Colonic mucosa (tissue), 4 donors: Measurements from ENCODE around the gene XRCC4. TPM values are rescaled to one million over a fixed set of nuclear protein-coding genes. Genes with fewer than 3 reads are reported as not detected.

Experiments used
- DNase-seq: peaks from one replicate; pipeline ENCODE4 v3.0.0-alpha.2; 2020
- H3K27ac ChIP-seq: fragments of 200-600 bp; one replicate; pipeline ENCODE4 v1.8.0; 2021
- H3K27me3 ChIP-seq: fragments of 200-600 bp; one replicate; pipeline ENCODE4 v1.8.0; 2021
- H3K36me3 ChIP-seq: fragments of 200-600 bp; one replicate; pipeline ENCODE4 v1.8.0; 2021
- H3K4me1 ChIP-seq: fragments of 200-600 bp; one replicate; pipeline ENCODE4 v1.8.0; 2021; ENCODE audit warnings: mild to moderate bottlenecking
- H3K4me3 ChIP-seq: fragments of 200-600 bp; one replicate; pipeline ENCODE4 v1.8.0; 2021
- H3K9ac ChIP-seq, 2 donors: one replicate each; pipeline ENCODE4 v1.7.0; 2013; ENCODE audit warnings: control low read depth in 2 of 2, low read depth in 2 of 2, low read length in 2 of 2
- H3K9me3 ChIP-seq: fragments of 200-600 bp; one replicate; pipeline ENCODE4 v1.8.0; 2021
- intact Hi-C: fragments of 100-400 bp; cut with DNase I; formaldehyde crosslinking; loops from one replicate; pipeline ENCODE4 v1.14.1; 2022
- total RNA-seq, 2 donors: library from RNA; stranded (reverse); fragmentation: NEBNext Ultra II Directional in 1 of 2; extraction: Animal tissue kit (Norgen Biotek cat#: 25700) in 1 of 2; gene quantifications; one replicate each; pipeline ENCODE4 v1.2.1, GENCODE V29; 2021
- TF ChIP-seq, protein P1 (sequence below): fragments of 200-600 bp; IDR thresholded peaks from one replicate; pipeline ENCODE4 v1.8.0; 2022; ENCODE audit warnings: antibody characterized with exemption, mild to moderate bottlenecking
- donor health status: healthy.
- donor health status: DM: no; HTN: no; CAD: no.
- donor health status: DM: no; HTN: no; CAD: no.

Gene XRCC4
- total RNA-seq, 2 donors from 2014 or later, result 5.7 to 8.7 TPM

DNA sequence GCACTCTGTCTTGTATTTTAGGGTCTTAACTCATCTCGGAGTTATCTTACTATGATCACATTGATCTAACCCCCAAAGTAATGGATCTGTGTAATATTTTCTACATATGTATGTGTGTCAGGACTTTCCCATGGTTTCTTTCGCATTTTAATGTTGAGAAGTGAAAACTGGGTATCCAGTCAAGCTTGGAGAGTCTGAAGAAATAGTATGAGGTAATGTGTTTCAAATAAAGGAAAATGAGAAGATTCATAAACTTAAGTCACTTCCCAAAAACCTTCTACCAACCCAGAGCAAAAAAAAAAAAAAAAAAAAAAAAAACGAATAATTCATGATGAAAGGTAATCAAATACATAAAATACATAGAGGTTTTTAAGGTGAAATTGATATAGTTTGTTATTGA lies 206.4 kb downstream of the XRCC4 start:
- DNase-seq, result no peak
- TF ChIP-seq, protein P1, sequence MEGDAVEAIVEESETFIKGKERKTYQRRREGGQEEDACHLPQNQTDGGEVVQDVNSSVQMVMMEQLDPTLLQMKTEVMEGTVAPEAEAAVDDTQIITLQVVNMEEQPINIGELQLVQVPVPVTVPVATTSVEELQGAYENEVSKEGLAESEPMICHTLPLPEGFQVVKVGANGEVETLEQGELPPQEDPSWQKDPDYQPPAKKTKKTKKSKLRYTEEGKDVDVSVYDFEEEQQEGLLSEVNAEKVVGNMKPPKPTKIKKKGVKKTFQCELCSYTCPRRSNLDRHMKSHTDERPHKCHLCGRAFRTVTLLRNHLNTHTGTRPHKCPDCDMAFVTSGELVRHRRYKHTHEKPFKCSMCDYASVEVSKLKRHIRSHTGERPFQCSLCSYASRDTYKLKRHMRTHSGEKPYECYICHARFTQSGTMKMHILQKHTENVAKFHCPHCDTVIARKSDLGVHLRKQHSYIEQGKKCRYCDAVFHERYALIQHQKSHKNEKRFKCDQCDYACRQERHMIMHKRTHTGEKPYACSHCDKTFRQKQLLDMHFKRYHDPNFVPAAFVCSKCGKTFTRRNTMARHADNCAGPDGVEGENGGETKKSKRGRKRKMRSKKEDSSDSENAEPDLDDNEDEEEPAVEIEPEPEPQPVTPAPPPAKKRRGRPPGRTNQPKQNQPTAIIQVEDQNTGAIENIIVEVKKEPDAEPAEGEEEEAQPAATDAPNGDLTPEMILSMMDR, result no peak
- Histone ChIP-seq H3K4me1 (no peaks in the 10 kb centered on the region), H3K9ac (no peak overlapping the region), H3K9me3 (no peaks in the 10 kb centered on the region), H3K4me3 (no peak overlapping the region), H3K27me3 (no peaks in the 10 kb centered on the region), H3K36me3 (no peaks in the 10 kb centered on the region), H3K27ac (no peak overlapping the region)
- intact Hi-C loops, result no loop called here

DNA sequence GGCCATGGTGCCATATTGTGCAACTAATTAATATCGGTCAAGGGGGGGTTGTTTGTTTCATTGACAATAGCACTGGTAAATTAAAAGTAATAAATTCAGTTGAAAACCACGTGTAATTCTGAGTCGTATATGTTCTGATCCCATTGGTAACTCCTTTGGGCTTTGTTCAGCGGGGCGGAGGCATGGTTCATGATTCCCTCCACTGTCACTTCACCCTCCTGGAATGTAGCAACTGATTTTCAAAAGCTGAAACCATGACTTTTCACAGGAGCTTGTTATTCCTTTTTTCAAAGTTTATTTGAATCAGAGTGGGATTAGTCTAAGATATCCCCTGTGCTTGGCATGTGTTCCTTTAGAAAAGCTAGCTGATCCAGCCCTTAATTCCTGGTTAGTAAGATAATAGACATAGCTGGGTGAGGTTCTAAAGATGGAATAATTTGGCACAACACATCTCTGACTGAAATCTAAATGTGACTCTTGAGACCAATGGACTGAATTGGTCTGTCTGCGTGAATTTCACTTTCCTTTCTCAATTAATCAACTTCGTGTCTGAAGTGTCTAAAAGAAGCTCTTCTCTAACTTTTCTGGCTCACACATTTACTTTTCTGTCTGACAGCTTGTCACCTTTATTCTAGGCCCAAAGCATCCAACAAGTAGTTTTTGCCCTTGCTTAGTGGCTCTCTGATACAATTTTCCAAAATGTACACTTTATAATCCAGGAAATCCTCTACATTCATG lies 208.5 kb downstream of the XRCC4 start:
- DNase-seq, result no peak
- no peak overlapping the region for H3K4me3 ChIP-seq
- intact Hi-C loops, result no loop called here
- H3K9me3 ChIP-seq, result no peaks in the 10 kb centered on the region
- H3K27me3 ChIP-seq, result no peaks in the 10 kb centered on the region
- no peak overlapping the region for H3K27ac ChIP-seq
- H3K4me1 ChIP-seq, result no peaks in the 10 kb centered on the region
- no peak overlapping the region for H3K9ac ChIP-seq
- no peaks in the 10 kb centered on the region for H3K36me3 ChIP-seq
- TF ChIP-seq, protein P1, result no peak

DNA sequence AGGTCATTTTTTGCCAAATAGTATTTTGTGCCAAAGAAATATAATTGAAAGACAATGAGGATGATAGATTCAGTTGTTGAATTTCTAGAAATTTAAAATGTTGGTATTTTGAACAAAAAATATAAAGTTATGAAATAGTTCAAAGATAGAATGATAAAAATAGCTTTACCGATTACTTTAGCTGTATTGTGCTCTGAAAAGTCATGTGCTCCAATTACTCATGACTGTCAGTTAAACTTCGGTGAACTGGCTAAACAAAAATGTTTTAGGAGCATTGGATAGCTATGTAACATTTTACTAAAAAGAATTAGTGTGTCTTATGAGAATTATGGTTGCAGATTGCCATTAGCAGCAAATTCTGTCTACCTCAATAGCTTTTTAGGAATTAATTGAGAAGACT lies 216.9 kb downstream of the XRCC4 start:
- Histone ChIP-seq H3K27me3 (no peaks in the 10 kb centered on the region), H3K9ac (no peak overlapping the region), H3K27ac (no peak overlapping the region), H3K36me3 (no peaks in the 10 kb centered on the region), H3K4me1 (no peaks in the 10 kb centered on the region), H3K4me3 (no peak overlapping the region), H3K9me3 (no peaks in the 10 kb centered on the region)
- DNase-seq, result no peak
- TF ChIP-seq, protein P1, result no peak
- intact Hi-C loops, result no loop called here

DNA sequence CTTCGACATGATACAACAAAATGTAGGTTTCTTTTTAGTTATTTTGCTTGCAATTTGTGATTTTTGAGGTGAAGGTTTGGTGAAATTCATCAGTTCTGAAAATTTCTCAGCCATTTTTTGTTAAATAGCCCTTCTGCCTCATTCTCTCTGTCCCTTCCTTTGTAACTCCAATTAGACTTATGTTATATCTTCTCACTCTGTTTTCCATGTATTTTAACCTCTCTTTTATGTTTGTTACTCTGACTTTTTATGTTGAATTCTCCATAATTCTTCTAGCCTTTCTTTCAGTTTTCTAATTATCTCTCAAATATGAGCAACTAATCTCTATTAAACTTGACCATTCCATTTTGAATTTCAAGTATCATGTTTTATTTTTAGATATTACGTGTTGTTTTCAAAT lies 222.0 kb downstream of the XRCC4 start:
- DNase-seq, result no peak
- intact Hi-C loops, result no loop called here
- no peaks in the 10 kb centered on the region for H3K9me3 ChIP-seq
- no peaks in the 10 kb centered on the region for H3K27me3 ChIP-seq
- H3K9ac ChIP-seq, result no peak overlapping the region
- H3K36me3 ChIP-seq, result no peaks in the 10 kb centered on the region
- no peaks in the 10 kb centered on the region for H3K4me1 ChIP-seq
- no peak overlapping the region for H3K4me3 ChIP-seq
- TF ChIP-seq, protein P1, result no peak
- no peak overlapping the region for H3K27ac ChIP-seq

DNA sequence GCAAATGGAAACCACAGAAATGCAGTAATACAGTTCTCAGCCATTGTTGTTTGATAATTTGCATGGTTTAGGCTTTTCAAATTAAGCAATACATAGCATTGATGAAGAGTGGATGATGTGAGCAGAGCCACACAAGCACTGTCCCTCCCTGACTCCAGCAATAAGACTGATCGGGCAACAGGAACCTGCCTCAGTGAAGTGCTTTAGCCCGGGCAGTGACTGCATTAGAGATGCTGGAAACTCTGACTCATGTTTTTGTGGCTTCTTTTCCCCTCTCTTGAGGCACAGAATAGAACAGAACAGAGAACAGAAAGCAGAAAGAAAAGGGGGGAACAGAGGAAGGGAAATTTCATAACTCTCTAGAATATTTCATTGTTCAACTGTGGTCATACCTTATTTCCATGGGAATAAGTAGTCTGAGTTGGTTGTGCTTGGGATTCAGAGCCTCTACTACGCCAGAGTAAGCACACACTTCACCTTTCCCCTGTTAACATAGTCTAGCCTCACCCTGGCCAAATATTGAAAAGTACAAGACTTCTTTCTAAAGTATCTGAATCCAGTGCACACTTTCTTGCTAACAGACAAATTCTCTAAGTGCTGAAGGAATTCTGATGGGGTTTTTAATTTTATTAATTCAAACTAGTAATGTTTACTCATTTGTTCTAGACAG lies 229.4 kb downstream of the XRCC4 start:
- H3K36me3 ChIP-seq, result no peaks in the 10 kb centered on the region
- no peak overlapping the region for H3K4me3 ChIP-seq
- no peaks in the 10 kb centered on the region for H3K9me3 ChIP-seq
- no peaks in the 10 kb centered on the region for H3K4me1 ChIP-seq
- intact Hi-C loops, result no loop called here
- DNase-seq, result no peak
- H3K9ac ChIP-seq, result no peak overlapping the region
- H3K27me3 ChIP-seq, result no peaks in the 10 kb centered on the region
- TF ChIP-seq, protein P1, result no peak
- no peak overlapping the region for H3K27ac ChIP-seq
